Trophoblast cell (in vitro differentiated cells and primary cell): ENCODE results near the gene AKR1A1.
A peak's percentile ranks its signal among the peaks of the same experiment; 100 is the strongest.

Source experiments
- DNase-seq, 2 donors: peaks; one replicate each; pipeline ENCODE4 v3.0.0-alpha.2; 2016
- H2AFZ ChIP-seq: 2 replicates; pipeline ENCODE4 v1.6.1; 2013; ENCODE audit warnings: low read length, moderate library complexity, mild to moderate bottlenecking; ENCODE audit not compliant: insufficient read depth, poor library complexity
- H2AK5ac ChIP-seq: 2 replicates; pipeline ENCODE4 v1.6.1; 2013; ENCODE audit warnings: mild to moderate bottlenecking, low read length
- H2BK120ac ChIP-seq: 2 replicates; pipeline ENCODE4 v1.6.1; 2013; ENCODE audit warnings: low read length, mild to moderate bottlenecking, moderate library complexity; ENCODE audit not compliant: insufficient read depth, poor library complexity
- H2BK12ac ChIP-seq: 2 replicates; pipeline ENCODE4 v1.6.1; 2013; ENCODE audit warnings: mild to moderate bottlenecking, low read length, moderate library complexity
- H2BK5ac ChIP-seq: 2 replicates; pipeline ENCODE4 v1.6.1; 2013; ENCODE audit warnings: low read length, low read depth, moderate library complexity, mild to moderate bottlenecking; ENCODE audit not compliant: poor library complexity
- H3K14ac ChIP-seq: 2 replicates; pipeline ENCODE4 v1.6.1; 2013; ENCODE audit warnings: mild to moderate bottlenecking, low read length
- H3K18ac ChIP-seq: 2 replicates; pipeline ENCODE4 v1.6.1; 2013; ENCODE audit warnings: mild to moderate bottlenecking, low read length
- H3K23ac ChIP-seq: 2 replicates; pipeline ENCODE4 v1.6.1; 2013; ENCODE audit warnings: low read length
- H3K27ac ChIP-seq: 2 replicates; pipeline ENCODE4 v1.5.1; 2013; ENCODE audit warnings: low read depth, mild to moderate bottlenecking, inconsistent platforms, low read length, moderate library complexity
- H3K27me3 ChIP-seq: 2 replicates; pipeline ENCODE4 v1.6.1; 2013; ENCODE audit warnings: inconsistent platforms, mild to moderate bottlenecking, low read length, moderate library complexity; ENCODE audit not compliant: insufficient read depth
- H3K36me3 ChIP-seq, 2 experiments: 1 replicate in 1 of 2; 2 replicates in 1 of 2; pipeline ENCODE4 v1.6.1; 2013; ENCODE audit warnings: low read length in 2 of 2, mild to moderate bottlenecking in 2 of 2, moderate library complexity in 1 of 2; ENCODE audit not compliant: insufficient read depth in 2 of 2, control insufficient read depth in 1 of 2
- H3K4ac ChIP-seq: 2 replicates; pipeline ENCODE4 v1.6.1; 2013; ENCODE audit warnings: low read depth, mild to moderate bottlenecking, low read length, moderate library complexity
- H3K4me1 ChIP-seq, 2 experiments: 1 replicate in 1 of 2; 2 replicates in 1 of 2; pipeline ENCODE4 v1.6.1; 2013; ENCODE audit warnings: low read length in 2 of 2, mild to moderate bottlenecking in 2 of 2, moderate library complexity in 1 of 2; ENCODE audit not compliant: insufficient read depth in 2 of 2, control insufficient read depth in 1 of 2
- H3K4me2 ChIP-seq: 2 replicates; pipeline ENCODE4 v1.6.1; 2013; ENCODE audit warnings: inconsistent platforms, mild to moderate bottlenecking, low read length, moderate library complexity
- H3K4me3 ChIP-seq: 2 replicates; pipeline ENCODE4 v1.5.1; 2013; ENCODE audit warnings: mild to moderate bottlenecking, low read depth, low read length, inconsistent platforms
- H3K79me1 ChIP-seq: one replicate; pipeline ENCODE4 v1.6.1; 2013; ENCODE audit warnings: low read length
- H3K79me2 ChIP-seq: 2 replicates; pipeline ENCODE4 v1.6.1; 2013; ENCODE audit warnings: low read length, mild to moderate bottlenecking; ENCODE audit not compliant: control insufficient read depth, insufficient read depth, poor library complexity
- H3K9ac ChIP-seq: 2 replicates; pipeline ENCODE4 v1.6.1; 2013; ENCODE audit warnings: mild to moderate bottlenecking, low read length
- H3K9me3 ChIP-seq: 2 replicates; pipeline ENCODE4 v1.6.1; 2013; ENCODE audit warnings: low read depth, mild to moderate bottlenecking, control low read depth, inconsistent platforms, low read length; ENCODE audit not compliant: insufficient read depth
- H4K12ac ChIP-seq: 2 replicates; pipeline ENCODE4 v1.6.1; 2013; ENCODE audit warnings: low read depth, mild to moderate bottlenecking, low read length, moderate library complexity
- H4K8ac ChIP-seq: 2 replicates; pipeline ENCODE4 v1.6.1; 2013; ENCODE audit warnings: low read depth, mild to moderate bottlenecking, low read length, moderate library complexity
- H4K91ac ChIP-seq: one replicate; pipeline ENCODE4 v1.6.1; 2013; ENCODE audit warnings: low read depth, mild to moderate bottlenecking, low read length, moderate library complexity
- WGBS: extraction: QIAGEN DNeasy Blood & Tissue Kit; methylation state at CpG from one replicate; pipeline ENCODE4 v1.1.7; 2013; ENCODE audit warnings: missing lambda C conversion rate; ENCODE audit not compliant: insufficient read length, insufficient coverage; ENCODE audit errors: extremely low coverage; 5-methylcytosine and 5-hydroxymethylcytosine counted together

AKR1A1 gene

GRCh38 chr1:45612941-45613579 is 62.4 kb downstream of the AKR1A1 start:
- Histone ChIP-seq H2BK12ac (no peak overlapping the region), H2AFZ (no peak overlapping the region), H4K8ac (no peak overlapping the region), H4K12ac (no peak overlapping the region), H3K14ac (no peak overlapping the region), H3K4me2 (no peak overlapping the region), H3K79me2 (no peaks in the 10 kb centered on the region), H3K79me1 (no peaks in the 10 kb centered on the region), H3K36me3 (peaks cover 30 to 51% of the 10 kb centered on the region in 2 experiments), H3K4ac (no peak overlapping the region), H3K18ac (no peak overlapping the region), H3K9me3 (no peaks in the 10 kb centered on the region), H2AK5ac (no peak overlapping the region), H3K23ac (no peak overlapping the region), H2BK120ac (no peak overlapping the region), H2BK5ac (no peak overlapping the region), H3K4me1 (no peaks in the 10 kb centered on the region), H3K4me3 (no peak overlapping the region), H3K27me3 (no peaks in the 10 kb centered on the region), H4K91ac (no peak overlapping the region), H3K9ac (no peak overlapping the region), H3K27ac (no peak overlapping the region)
- peak in 1 of 2 donors; percentile 66 for DNase-seq
- no CpG with 5 or more reads among the region's 8 CpGs for WGBS

DNA sequence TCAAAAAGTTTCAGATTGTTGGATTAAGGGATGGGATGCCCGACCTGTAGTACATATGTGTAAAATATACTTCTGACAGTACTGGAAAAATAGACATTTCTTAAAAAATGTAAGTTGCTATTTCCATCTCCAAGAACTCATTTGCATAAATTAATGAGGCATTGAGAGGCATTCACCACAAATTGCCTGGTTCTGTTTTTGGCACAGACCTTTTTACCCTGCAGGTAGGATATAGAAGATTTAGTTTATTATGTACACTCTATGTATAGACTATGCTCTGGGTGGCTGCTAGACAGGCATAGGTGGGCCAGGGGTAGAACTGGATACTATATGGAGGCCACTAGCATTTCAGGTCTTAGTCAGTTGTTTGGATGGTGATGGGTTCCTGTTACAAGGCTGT is 65.3 kb downstream of the AKR1A1 start:
- Histone ChIP-seq H2BK120ac (no peak overlapping the region), H2AK5ac (no peak overlapping the region), H4K12ac (no peak overlapping the region), H2BK5ac (no peak overlapping the region), H3K4me3 (no peak overlapping the region), H3K4me1 (no peaks in the 10 kb centered on the region), H3K9ac (no peak overlapping the region), H2AFZ (no peak overlapping the region), H3K4ac (no peak overlapping the region), H3K79me1 (no peaks in the 10 kb centered on the region), H4K91ac (no peak overlapping the region), H2BK12ac (no peak overlapping the region), H3K4me2 (no peak overlapping the region), H3K36me3 (peaks cover 29 to 56% of the 10 kb centered on the region in 2 experiments), H3K27me3 (no peaks in the 10 kb centered on the region), H3K23ac (no peak overlapping the region), H3K14ac (no peak overlapping the region), H3K9me3 (no peaks in the 10 kb centered on the region), H3K79me2 (no peaks in the 10 kb centered on the region), H3K27ac (no peak overlapping the region), H4K8ac (no peak overlapping the region), H3K18ac (no peak overlapping the region)
- no peak for DNase-seq
- WGBS = no CpG with 5 or more reads among the region's 1 CpG

DNA sequence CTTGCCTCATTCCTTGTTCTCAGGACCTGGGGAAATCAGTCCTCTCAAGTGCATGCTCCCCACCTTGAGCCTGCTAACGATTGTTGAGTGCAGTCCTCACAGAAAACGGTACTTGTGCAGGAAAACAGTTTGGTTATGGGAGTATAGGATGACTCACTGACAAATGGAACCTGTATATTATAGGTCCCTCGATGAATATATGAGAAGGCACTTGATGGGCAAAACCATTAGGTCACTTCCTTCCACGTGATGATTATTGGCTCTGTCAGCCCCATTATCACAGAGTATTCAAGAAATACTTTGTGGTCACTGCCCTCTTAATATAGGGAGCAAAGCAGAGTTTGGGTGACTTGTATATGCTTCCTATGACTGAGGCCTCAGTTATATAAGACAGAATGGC is 67.0 kb downstream of the AKR1A1 start:
- Histone ChIP-seq H3K9ac (no peak overlapping the region), H3K4ac (no peak overlapping the region), H3K27me3 (no peaks in the 10 kb centered on the region), H3K14ac (no peak overlapping the region), H4K91ac (no peak overlapping the region), H3K4me3 (no peak overlapping the region), H3K18ac (no peak overlapping the region), H3K23ac (no peak overlapping the region), H3K79me1 (no peaks in the 10 kb centered on the region), H2BK120ac (no peak overlapping the region), H2BK5ac (no peak overlapping the region), H3K9me3 (no peaks in the 10 kb centered on the region), H3K27ac (no peak overlapping the region), H4K12ac (no peak overlapping the region), H4K8ac (no peak overlapping the region), H2BK12ac (no peak overlapping the region), H3K4me2 (no peak overlapping the region), H3K79me2 (no peaks in the 10 kb centered on the region), H3K36me3 (peaks cover 40 to 63% of the 10 kb centered on the region in 2 experiments), H2AK5ac (no peak overlapping the region), H2AFZ (no peak overlapping the region), H3K4me1 (no peaks in the 10 kb centered on the region)
- WGBS = no CpG with 5 or more reads among the region's 4 CpGs
- no peak for DNase-seq

DNA sequence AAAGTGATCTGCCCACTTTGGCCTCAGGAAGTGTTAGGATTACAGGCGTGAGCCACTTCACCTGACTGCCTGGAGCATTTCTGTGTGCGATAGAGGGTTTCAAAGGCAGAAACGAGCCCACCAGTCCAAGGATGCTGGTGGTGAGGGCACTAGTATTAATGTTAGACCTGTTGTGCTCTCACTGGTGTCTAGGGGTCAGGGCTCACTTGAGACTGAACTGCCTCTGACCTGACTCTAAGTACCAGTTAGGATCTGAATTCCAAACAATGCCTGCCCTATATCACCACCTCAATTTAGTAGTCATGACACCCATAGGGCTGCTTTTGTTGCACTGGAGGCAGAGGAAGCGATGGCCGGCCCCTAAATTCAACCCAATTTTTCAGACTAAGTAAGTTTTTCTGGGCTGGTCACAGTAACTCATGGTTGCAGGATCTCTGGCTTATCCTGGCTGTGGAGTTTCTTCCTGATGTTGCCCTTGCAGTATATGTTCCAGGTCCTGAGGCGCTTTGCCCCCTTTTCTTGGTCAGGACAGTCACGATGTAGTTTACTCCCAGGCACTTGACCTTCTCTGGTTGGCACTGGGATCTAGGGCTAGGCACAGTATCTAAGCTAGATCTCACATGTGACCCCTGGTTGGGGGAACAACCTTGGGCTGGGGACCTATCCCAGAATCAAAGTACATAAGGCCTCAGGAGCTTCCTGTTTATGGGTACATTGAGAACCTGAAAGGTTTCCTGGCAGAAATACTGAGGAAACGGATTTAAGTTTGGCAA is 68.7 kb downstream of the AKR1A1 start:
- H3K18ac ChIP-seq = no peak overlapping the region
- peaks cover 49 to 72% of the 10 kb centered on the region in 2 experiments for H3K36me3 ChIP-seq
- H2AFZ ChIP-seq = no peak overlapping the region
- DNase-seq = peak in 1 of 2 donors; percentile 7
- H4K12ac ChIP-seq = no peak overlapping the region
- H3K4ac ChIP-seq = no peak overlapping the region
- H3K4me2 ChIP-seq = no peak overlapping the region
- H3K14ac ChIP-seq = no peak overlapping the region
- H3K4me1 ChIP-seq = no peaks in the 10 kb centered on the region
- no peak overlapping the region for H3K27ac ChIP-seq
- H3K9ac ChIP-seq = no peak overlapping the region
- no peak overlapping the region for H2AK5ac ChIP-seq
- H4K8ac ChIP-seq = no peak overlapping the region
- no peak overlapping the region for H2BK12ac ChIP-seq
- H3K79me2 ChIP-seq = no peaks in the 10 kb centered on the region
- H2BK5ac ChIP-seq = no peak overlapping the region
- WGBS = no CpG with 5 or more reads among the region's 8 CpGs
- H3K23ac ChIP-seq = no peak overlapping the region
- no peaks in the 10 kb centered on the region for H3K79me1 ChIP-seq
- no peaks in the 10 kb centered on the region for H3K9me3 ChIP-seq
- no peaks in the 10 kb centered on the region for H3K27me3 ChIP-seq
- no peak overlapping the region for H4K91ac ChIP-seq
- H3K4me3 ChIP-seq = no peak overlapping the region
- no peak overlapping the region for H2BK120ac ChIP-seq
